Activated CD4-positive, alpha-beta T cell treated with anti-CD3 and anti-CD28 coated beads, Interleukin-2, Interleukin-6, amounts not matched to agents 100 ng/mL and 50 ng/mL, durations not matched to agents 16 hours and 8 hours (primary cell): ENCODE measurements around the gene CNNM3.

Source experiments
- DNase-seq: peaks from one replicate; pipeline ENCODE4 v3.0.0-alpha.2; 2020

CNNM3 gene

DNA sequence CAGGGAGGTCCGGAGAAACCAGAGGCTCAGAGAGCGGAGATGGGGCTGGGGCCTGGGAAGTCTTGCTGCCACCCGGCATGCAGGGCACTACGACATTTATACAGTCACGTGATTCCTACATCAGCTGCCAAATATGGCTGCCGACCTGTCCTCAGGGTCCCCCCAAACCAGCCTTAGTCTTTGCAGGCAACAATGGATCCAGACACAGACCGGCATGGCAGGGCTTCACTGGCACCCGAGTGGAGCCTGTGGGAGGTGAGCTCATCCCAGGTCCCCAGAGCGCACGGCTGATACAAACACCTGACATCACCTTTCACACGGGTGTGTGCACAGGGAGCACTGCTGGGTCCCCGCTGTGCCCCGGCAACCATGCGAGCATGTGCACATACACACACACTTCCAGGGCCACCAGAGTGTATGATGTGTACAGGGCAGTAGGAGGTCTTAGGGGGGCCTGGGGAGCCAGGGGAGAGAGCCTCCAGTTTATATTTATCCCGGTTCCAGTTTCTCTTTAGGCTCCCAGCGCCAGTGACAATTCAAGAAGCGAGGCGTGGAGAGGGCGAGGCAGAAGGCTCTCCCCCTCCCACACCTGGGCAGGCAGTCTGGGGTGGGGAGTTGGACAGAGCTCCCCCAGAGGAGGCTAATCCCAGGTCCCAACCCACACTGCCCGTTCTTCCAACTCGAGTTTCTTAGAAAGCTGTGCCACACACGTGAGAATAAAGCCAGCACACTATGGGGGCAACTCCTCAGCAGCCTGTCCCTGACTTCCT is 51.1 kb downstream of the CNNM3 start:
- DNase-seq, result peak; percentile 23

DNA sequence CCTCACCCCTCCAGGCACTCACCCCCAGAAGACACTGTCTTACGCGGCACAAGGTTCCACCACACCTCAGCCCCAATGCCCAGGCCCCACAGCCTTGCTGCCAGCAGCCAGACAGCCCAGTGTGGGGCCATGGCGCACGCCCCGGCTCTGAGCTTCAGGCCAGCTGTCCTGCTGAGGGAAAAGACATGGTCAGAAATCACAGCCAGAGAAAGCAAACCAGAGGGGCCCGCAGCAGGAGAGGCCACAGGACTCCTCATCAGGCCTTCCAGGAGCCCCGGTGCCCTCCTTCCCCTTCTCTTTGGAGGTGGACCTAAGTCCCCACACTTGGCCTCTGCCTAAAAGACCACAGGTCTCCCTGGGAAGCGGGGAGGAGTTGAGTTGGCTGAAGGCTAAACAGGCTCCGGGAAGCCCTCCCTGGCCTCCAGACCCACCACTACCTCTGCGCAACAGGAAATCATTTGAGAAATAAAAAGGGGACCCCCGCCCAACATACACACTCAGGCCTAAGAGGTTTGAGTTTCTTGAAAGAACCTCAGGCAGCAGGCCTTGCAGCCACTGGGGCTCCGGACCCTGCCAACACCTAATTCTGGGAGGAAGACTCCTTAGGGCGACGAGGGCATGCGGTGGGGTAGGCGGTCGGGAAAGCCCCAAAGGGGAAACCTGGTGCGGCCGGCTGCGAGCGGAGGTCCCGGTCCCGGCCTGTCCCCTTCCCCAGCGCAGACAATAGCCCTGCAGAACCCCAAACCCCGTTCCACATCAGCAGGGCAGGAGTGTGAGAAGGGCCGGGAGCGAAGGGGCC is 51.9 kb downstream of the CNNM3 start:
- no peak for DNase-seq

DNA sequence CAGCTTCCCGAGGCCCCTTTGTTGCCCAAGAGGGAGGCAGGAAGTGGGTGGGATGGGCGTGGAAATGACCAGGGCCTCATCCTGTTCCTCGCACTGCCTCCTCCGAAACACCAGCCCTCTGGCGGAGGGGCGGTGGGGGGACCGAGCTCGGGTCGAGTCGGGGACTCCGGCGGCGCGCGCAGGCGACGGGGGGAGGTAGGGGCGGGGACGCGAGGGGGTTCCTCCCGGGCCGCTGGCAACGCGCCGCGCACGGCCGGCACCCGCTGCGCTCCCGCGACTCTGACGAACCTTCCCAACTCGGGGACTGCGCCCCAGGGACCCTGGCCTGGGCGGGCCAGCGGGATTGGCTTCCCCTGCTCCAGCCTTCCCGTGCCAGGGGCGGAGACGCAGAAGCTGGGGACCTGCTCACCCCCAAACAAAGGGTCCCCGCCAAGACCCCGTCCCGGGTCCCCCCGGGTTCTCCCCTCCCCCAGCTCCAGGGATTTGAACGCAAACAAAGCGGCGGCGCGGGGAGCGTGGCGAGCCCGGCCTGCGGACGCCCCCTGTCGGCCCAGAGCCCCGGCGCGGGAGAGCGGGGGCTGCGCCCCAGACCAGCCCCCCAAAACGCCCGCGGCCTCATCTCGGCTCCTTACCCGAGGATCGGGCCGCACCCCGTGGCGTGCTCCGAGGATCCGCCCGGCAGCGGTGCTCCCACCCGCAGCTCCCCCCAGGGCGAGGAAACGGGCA is 52.6 kb downstream of the CNNM3 start:
- DNase-seq, result peak; percentile 75

DNA sequence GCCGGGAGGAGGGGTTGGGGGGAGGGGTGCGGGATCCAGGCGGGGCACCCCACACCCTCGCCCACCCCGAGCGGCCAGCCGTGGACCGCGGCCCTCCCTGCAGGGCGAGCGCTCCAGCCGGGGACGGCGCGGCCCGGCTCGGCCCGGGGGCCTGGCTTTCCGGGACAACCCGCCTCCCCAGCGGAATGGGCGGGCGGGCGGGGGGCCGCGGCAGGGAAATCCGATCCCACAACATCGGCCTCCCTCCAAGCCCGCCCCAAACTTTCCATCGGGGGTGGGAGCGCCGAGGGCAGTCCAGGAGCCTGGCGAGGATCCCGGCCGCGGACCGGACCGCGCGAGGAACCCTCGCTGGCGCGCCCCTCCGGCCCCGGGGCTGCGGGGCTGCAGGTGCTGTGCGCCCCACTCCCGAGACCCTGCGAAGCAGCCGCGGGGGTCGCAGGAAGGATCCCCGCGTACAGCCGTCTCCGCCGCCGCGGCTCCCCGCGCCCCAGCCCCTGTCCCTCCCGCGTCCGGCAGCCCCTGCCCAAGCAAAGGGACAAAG is 53.3 kb downstream of the CNNM3 start:
- no peak for DNase-seq

DNA sequence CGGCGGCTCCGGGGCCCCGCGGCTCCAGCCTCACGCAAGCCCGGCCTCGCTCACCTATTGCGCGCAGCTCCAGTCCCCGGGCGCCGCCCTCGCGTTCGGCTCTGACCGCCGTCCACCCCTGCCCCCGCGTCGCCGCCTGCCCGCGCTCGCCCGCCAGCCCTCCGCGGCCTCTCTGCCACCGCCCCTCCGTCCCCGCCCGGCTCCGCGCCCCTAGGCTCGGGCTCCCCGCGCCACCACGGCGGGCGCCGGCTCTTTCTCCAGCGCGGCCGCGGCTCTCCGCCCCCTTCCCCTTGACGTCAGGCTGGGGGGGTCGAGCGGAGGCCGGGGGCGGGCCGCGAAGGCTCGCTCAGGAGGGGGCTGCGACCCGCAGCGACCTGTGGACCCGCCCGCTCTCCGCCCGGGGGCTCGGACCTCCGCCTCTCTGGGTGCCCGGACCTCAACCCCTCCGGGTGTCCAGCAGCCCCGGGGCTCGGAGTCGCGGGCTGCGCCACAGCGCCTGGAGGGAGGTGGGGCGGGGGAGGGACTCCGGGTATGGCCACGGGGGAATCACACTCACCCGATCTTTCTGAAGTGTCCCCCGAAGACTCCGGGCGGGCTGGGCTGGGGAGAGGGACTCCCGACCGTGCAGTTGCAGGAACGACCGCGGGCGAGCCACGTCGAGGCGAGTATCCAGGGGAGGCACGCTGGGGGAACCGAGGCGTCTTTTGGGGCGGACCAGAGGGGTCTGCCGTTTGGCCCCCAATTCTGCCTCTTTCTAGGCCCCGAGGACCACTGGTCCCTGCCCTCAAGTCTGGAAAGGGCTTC is 54.0 kb downstream of the CNNM3 start, which contains the start of gene SEMA4C:
Gene SEMA4C, minus strand, starts transcription at position 259 of the 804 bp plus-strand sequence. CDS start 2,194 bp downstream, outside the sequence.
- peak; percentile 14 for DNase-seq

DNA sequence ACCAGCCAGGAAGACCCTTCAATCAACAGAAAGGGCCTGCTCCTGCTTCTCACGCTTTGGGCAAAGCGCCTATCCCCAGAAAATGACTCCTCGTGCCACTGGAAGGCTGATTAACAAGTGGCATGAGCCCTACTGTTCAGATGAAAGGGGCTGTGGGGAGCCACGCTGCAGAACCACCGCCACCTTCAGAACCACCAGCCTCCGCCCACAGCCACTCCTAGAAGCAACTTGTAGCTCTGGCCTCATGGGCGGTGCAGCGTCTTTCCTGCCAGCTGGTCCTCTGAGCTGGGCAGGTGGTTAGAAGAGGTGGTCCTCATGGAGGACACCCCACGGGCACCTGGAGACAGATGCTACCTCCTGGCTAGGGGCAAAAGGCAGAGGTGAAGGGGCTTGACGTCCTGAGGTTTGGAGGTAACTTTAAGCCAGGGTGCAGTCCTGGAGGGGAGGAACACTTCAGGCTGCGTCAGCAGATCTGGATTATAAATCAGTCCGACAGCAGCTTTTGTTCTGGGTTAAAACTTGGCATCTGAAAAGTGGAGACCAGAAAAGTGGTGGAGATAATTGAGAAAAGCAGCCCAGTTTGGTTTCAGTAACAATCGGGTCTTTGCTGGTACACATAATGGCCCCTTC is 54.7 kb downstream of the CNNM3 start:
- DNase-seq, result peak; percentile 33

DNA sequence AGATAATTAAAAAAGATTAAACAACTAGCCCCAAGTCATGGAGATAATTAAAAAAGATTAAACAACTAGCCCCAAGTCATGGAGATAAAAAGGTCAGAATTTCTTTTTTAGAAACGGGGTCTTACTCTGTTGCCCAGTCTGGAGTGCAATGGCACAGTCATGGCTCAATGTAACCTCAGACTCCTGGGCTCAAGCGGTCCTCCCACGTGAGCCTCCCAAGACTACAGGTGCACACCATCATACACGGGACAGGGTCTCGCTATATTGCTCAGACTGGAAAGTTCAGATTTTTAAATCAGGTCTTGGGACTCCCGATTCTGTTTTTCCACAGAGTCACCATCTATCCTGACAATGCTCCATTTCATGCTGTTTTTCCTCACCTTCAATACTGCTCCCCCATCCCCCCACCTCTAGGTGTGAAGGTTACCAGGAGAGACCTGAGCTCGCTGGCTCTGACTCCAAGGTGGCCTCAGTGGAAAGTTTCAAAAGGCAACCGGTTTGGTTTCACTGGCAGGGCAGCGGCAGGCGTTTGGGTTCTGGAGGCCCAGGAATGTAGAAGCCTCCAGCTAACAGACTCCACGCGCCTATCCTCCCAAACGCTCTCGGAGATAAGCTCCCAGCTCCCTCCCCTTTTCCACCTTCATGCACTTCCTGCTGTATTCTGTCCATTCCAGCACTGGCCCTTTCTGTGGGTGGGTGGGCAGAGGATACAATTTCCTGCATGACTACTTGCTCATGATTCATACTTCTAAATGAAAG is 56.7 kb downstream of the CNNM3 start:
- no peak for DNase-seq

DNA sequence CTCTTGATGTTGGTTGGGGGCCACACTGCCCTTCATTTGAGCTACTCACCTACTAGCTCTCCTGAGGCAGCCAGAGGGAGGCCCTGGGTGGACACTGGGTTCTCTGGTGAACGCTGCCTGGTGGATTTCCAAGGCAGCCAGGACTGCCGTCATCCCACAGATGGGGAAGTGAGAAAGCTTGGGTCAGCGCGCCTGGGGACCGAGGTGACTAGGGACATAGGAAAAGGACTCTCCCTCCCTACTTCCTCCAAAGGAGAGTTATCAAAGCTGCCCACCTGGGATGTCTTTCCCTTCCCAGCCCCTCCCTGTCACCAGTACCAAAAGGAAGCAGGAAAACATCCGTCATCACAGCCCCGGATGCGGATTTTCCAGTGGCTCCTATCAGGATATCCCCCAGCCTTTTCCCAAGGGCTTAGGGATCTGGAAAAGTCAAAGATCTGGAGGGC is 57.6 kb downstream of the CNNM3 start:
- DNase-seq, result no peak

DNA sequence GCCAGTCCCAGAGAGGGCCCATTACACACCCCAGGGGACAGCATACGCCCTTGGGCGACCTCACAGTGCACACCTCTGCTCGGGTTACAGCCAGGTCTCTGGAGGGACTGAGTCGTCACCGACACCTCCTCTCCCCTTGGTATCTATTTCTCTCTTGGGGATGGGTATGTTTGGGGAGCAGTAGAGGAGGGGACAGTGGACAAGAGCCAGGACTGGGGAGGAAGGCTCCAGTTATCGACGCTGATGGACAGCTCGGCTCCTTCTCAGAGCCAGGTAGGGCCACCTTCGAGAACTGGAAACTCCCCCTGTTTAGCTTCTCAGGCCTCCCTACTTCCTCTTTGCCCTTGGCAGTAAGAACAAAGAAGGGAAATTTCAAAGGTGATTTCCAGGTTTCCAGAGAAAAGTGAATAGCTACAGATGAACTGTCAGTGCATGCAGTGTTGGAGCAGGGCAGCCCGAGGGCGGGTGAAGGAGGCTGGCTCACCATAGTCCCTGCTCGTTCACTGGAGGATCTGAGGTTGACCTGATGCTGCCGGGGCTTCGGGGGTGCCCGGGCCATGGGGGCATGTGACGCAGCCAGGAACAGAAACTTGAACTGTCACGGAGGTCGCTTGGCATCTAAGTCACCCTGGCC is 58.2 kb downstream of the CNNM3 start:
- DNase-seq, result no peak

DNA sequence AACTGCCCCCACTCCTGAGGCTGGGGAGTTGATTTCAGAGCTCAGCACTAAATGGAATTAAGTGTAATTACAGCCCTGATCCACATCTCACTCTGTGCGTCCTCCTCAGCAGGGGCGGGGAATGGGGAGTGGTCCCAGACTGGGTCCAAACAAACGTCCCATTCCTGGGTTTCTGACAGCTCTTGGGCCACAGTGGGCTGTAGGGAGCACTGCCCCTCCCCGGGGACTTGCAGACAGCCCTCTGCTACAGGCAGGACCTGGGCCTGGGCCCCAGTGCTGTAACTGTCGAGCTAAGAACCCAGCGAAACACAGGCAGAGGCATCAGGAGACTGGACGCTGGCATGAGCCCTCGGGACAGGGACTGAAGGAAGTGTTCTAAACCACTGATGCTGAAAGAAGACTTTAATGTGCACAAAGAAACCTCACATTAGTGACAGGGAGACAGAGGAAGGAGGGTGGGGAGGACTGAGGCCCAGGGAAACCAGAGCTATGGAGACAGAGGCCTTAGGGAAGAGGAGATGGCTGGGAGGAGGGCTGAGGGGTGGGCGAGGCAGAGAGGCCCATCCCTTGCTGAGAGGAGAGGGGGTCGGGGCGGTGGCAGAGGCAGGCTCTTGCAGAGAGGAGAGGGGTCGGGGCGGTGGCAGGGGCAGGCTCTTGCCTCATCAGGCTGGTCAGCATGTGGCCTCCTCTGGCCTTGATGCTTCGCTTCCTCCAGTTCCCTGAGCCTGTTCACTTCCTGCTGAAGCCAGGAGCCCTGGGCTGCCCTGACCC is 59.6 kb downstream of the CNNM3 start:
- DNase-seq, result no peak

DNA sequence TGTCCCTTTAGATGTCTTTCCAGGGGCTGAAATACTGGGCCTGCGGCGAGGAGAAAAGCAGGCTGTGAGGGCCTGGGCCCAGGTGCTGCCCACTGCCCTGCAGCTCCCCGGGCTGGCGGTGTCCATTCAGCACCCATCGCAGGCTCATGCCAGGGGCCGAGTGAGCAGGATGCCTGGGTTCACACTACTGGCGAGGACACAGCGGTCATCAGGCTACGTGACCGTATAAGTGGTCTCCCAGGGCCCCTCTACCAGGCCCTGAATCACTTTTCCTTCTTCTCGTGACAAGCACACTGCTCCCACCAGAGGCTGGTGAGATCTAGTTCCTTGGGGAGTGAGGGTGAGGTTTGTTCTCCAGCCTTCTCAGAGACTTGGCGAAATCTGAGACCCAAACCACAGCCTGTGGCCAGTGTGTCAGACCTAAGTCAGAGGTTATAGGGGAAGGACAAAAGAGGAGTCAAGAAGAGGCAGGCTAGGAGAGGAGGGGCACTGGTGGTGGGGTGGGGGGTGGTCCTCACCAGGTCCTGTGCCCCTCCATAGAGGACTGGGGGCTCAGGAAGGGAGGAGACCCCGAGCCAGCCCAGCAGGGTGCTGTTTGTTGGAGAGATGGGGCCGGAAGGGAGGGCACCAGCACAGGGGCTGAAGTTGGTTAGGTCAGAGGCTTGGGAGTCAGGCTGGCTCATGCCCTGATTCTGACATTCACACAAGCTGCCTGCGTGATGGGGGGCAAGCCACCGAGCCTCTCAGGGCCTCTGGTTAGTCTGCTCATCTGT is 60.4 kb downstream of the CNNM3 start:
- DNase-seq, result no peak

DNA sequence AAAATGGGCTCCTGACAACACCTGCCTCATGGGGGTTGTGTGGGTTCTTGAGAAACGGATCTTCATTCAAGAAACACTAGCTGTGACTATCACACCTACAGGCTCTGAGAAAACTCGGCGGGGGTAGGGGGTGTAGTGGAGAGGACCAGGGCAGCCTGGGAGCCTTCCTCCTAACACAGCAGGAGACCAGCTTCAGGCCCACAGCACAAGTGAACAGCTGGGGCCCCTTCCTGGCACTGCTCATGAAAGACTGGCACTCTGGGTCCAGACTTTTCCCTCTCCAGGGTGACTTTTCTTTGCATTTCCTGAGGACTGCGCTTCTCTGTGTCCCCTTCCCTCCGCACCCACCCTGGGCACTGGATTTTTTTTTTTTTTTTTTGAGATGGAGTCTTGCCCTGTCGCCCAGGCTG is 61.0 kb downstream of the CNNM3 start:
- no peak for DNase-seq

DNA sequence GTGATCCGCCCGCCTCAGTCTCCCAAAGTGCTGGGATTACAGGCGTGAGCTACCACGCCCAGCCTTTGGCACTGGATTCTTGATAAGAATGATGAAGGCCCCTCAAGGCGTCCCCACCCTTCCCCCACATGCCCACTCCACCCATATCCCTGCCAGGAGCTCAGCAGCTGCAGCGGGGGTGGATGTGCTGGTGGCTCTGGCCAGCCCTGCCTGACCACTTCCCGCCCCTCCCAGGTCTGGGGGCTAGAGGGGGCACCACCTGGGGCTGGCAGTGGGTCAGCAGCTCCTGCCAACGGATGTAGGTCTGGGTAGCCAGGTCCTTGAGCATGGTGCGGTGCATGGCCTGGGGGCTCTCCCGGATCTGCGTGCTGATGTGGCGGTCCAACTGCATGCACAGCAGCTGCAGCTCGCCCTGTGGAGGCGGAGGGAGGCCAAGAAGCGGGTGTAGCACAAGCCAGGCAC is 61.6 kb downstream of the CNNM3 start:
- no peak for DNase-seq

DNA sequence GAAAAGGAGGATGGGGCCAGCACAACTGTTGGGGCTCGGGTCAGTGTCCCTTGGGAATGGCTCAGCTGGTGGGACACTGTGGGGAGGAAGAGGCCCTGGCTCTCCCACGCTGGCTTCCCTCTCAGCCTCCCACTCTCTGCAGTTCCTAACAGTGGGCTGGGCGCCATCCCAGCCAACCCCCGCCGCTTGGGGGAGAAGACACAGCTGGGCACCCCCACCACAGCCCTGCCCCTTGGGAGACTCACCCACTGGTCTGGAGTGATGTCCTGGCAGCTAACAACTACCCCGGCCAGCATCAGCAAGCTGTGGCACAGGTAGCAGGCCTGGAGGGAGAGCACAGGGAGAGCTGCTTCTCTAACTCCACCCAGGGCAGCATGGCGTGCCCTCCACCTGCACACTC is 62.1 kb downstream of the CNNM3 start:
- no peak for DNase-seq

DNA sequence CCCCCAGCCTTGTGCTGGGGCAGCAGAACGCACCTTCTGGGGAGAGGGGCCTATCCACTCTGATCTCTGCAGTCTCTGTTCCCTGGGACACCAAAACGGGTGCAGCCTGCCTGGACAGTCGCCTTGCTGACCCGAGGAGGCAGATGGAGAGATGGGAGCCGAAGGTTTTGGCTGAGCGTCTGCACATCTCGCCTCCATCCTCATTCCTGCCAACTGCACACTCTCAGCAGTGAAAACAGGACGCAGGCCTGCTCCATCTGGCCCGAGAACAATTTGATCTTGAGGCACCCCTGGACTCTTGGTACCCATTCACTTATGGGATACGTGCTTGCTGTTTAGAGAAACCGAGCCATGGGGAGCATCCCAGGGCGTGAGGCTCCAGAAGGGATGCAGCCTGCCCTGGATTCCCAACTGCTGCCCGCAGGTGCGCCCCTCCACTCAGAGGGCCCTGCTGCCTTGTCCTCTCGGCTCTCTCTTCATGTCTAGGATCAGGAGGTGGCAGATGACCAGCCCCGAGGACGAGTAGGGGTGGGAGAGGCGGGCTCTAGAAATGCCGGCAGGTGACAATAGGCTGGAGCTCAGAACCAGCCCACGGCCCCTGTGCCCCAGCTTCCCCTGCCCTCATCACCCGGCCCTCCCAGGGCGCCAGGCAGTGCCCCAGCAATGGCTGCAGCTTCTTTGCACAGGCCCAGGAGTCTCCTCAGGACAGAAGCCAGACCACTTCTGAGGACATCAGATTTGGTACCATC is 62.9 kb downstream of the CNNM3 start:
- no peak for DNase-seq

DNA sequence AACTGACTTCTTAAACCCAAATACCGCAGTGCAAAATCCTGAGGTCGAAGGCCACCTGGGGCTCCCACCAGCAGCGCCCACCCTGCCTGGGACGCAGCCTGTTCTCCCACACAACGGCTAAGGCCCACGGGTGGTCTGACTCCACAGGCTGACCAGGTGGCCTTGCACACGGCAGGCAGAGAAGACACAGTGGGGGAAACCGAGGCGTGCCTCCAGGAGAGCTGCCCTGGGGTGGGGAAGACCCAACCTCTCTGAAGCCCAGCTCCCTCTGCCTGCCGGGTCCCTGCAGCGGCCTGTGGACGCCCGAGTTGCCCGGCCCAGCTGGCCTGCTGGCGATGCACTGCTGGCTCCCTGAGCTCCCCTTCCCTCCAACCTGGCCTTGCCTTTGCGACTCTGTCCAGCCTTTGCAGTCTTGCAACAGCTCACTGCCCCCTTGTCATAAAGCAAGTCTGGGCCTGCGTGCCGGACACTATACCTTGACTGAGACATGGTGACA is 63.5 kb downstream of the CNNM3 start:
- DNase-seq, result no peak

DNA sequence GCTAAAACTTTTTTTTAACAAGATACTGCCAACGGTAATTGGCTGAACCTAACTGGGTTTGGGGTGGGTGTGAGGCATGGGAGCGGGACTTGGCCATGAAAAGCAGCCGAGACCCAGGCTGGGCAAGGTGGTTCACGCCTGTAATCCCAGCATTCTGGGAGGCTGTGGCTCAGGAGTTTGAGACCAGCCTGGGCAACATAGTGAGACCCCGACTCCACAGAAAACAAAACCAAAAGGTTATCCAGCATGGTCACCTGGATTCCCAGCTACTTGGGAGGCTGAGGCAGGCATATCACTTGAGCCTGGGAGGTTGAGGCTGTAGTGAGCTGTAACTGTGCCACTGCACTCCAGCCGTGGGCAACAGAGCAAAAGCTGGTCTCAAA is 64.8 kb downstream of the CNNM3 start:
- no peak for DNase-seq
